Ovary (tissue), 9 donors: ENCODE data around the gene PTPRCAP. TPM values are rescaled to one million over a fixed set of nuclear protein-coding genes. Genes with fewer than 3 reads are reported as not detected.
"Not testable (repeated sequence)": the region's sequence is repeated elsewhere in the genome, so short reads cannot be mapped to it uniquely, and the experiment has no call there.

Source experiments
- DNase-seq, 5 donors: peaks; one replicate each; pipeline ENCODE4 v3.0.0-alpha.2; 2019 to 2020
- H3K27ac ChIP-seq, 2 donors: fragments of 200-600 bp; one replicate each; pipeline versions ENCODE4 v1.5.1 to v1.8.0; 2019 to 2022
- H3K27me3 ChIP-seq: fragments of 200-600 bp; one replicate; pipeline ENCODE4 v1.8.0; 2022
- H3K36me3 ChIP-seq: fragments of 200-600 bp; sonication (generic); one replicate; pipeline ENCODE4 v1.5.1; 2019
- H3K4me1 ChIP-seq: one replicate; pipeline ENCODE4 v1.8.1; 2013; ENCODE audit warnings: mild to moderate bottlenecking, moderate library complexity; ENCODE audit not compliant: insufficient read depth
- H3K4me3 ChIP-seq: fragments of 200-600 bp; sonication (generic); one replicate; pipeline ENCODE4 v1.5.1; 2017
- H3K9me3 ChIP-seq, 2 donors: fragments of 200-600 bp in 1 of 2; sonication (generic) in 1 of 2; one replicate each; pipeline versions ENCODE4 v1.5.1 to v1.8.1; 2013 to 2019; ENCODE audit warnings: mild to moderate bottlenecking in 1 of 2, moderate library complexity in 1 of 2
- CTCF ChIP-seq, 3 donors: fragments of 450-650 bp in 2 of 3; fragments of 200-600 bp in 1 of 3; IDR thresholded peaks; one replicate each; pipeline versions ENCODE4 v1.5.1 to v1.8.0; 2016 to 2022; ENCODE audit warnings: antibody characterized with exemption in 3 of 3, mild to moderate bottlenecking in 1 of 3
- EP300 ChIP-seq: sonication (generic); formaldehyde crosslinking; IDR thresholded peaks from one replicate; pipeline ENCODE4 v1.6.1; 2017; ENCODE audit warnings: antibody characterized with exemption
- POLR2A ChIP-seq: fragments of 450-650 bp; IDR thresholded peaks from one replicate; pipeline ENCODE4 v1.6.1; 2017; ENCODE audit warnings: antibody characterized with exemption, mild to moderate bottlenecking, moderate library complexity
- WGBS, 3 donors: extraction: QIAGEN DNeasy Blood & Tissue Kit in 1 of 3; methylation state at CpG; one replicate each; pipeline versions ENCODE4 v1.1.5 to v1.1.7; 2013 to 2017; 5-methylcytosine and 5-hydroxymethylcytosine counted together
- intact Hi-C, 4 donors: fragments of 100-400 bp; cut with DNase I; formaldehyde crosslinking; loops; one replicate each; pipeline versions ENCODE4 v1.11.0 to v1.15.1; 2022 to 2023
- polyA plus RNA-seq, 2 donors: library from polyadenylated mRNA; stranded (reverse); fragments of 200-250 nt in 1 of 2; fragments of 350-450 nt in 1 of 2; fragmentation: Illumina TruSeq in 1 of 2; extraction: RNeasy Lipid Tissue Mini Kit (QIAGEN cat#74804) in 1 of 2; gene quantifications; one replicate each; pipeline ENCODE4 v1.2.3, GENCODE V29; 2013 to 2014
- total RNA-seq, 7 donors: library from RNA; depleted of rRNA in 2 of 7; stranded (reverse); fragments of >200 nt in 2 of 7; fragmentation: NEBNext Ultra II Directional in 3 of 7; extraction: Animal tissue kit (Norgen Biotek cat#: 25700) in 3 of 7; gene quantifications; one replicate each; pipeline versions ENCODE4 v1.1.0 to v1.2.4, GENCODE V29; 2016 to 2023
- donor health status: DM: no; HTN: no; CAD: no; lungs with moderate emphysema.
- donor health status: DM: no; HTN: no; CAD: no.
- donor health status: Bipolar disorder and iron deficiency.
- donor health status: DM: yes; HTN: yes; CAD: no.
- donor health status: DM: no; HTN: no; CAD: no.
- donor health status: DM: yes; HTN: yes; CAD: no.

The PTPRCAP gene
- total and polyA plus RNA-seq, 9 donors, result 2.4 to 10.7 (median 4.2) TPM; not detected in 1

GRCh38 chr11:67429038-67429668 lies 8.3 kb downstream of the PTPRCAP start:
- no peaks in the 10 kb centered on the region for H3K27me3 ChIP-seq
- no peak overlapping the region for H3K27ac ChIP-seq
- peak overlapping the region; percentile 89 for H3K4me3 ChIP-seq
- 40 to 53% (median 42%) methylated on average over 12 of the region's 12 CpGs for WGBS, 3 donors
- intact Hi-C loops, result loop anchor here in 1 of 4 donors (5.0 kb wide), 1 partner anchor 153 kb away; the partner anchor contains the start of gene GSTP1
- no peaks in the 10 kb centered on the region for H3K36me3 ChIP-seq
- no peak for TF ChIP-seq POLR2A
- TF ChIP-seq EP300, result no peak
- TF ChIP-seq CTCF (IDR thresholded peaks at IDR 0.05), result no peak
- no peaks in the 10 kb centered on the region for H3K9me3 ChIP-seq
- DNase-seq, result peak in 2 of 5 donors; percentile 47 to 49
- peaks cover 5% of the 10 kb centered on the region for H3K4me1 ChIP-seq

- peak; percentile 89 for TF ChIP-seq POLR2A
- TF ChIP-seq CTCF (IDR thresholded peaks at IDR 0.05), result no peak
- no peak for TF ChIP-seq EP300
- peaks cover 5% of the 10 kb centered on the region for H3K4me1 ChIP-seq
- no peaks in the 10 kb centered on the region for H3K27me3 ChIP-seq
- peak; percentile 98 to 100 (median 99) for DNase-seq
- H3K27ac ChIP-seq, result peak within 1 kb of the TSS; percentile 60 to 80
- no peaks in the 10 kb centered on the region for H3K9me3 ChIP-seq
- intact Hi-C loops, result loop anchor here in 1 of 4 donors (5.0 kb wide), 1 partner anchor 154 kb away; the partner anchor contains the start of gene GSTP1
- WGBS, 3 donors, result 0 to 1% (median 1%) methylated on average over 67 to 68 of the region's 68 CpGs
- peak within 1 kb of the TSS; percentile 89 for H3K4me3 ChIP-seq
- H3K36me3 ChIP-seq, result no peaks in the 10 kb centered on the region
Measured at GRCh38 chr11:67428052-67429001, 9.2 kb downstream of the PTPRCAP start, which contains the start of gene RPS6KB2. RPS6KB2 (plus strand) TSS chr11:67428494; CDS start chr11:67428546, 52 bp downstream.

- intact Hi-C loops, result loop anchor here in 1 of 4 donors (5.0 kb wide), 1 partner anchor 155 kb away; the partner anchor contains the start of gene GSTP1
- not testable (repeated sequence) for H3K36me3 ChIP-seq, H3K9me3 ChIP-seq, H3K4me1 ChIP-seq, H3K27me3 ChIP-seq
- DNase-seq, result peak in 2 of 5 donors; percentile 45 to 47
- Histone ChIP-seq H3K27ac (peak overlapping the region in 1 of 2 donors; percentile 60), H3K4me3 (peak overlapping the region; percentile 89)
- WGBS, 3 donors, result 58 to 67% (median 60%) methylated on average over 19 of the region's 19 CpGs
Measured at GRCh38 chr11:67427364-67427859, 10.1 kb downstream of the PTPRCAP start.

GRCh38 chr11:67423891-67424613 lies 13.4 kb downstream of the PTPRCAP start:
- H3K9me3 ChIP-seq, result no peaks in the 10 kb centered on the region
- 83 to 85% (median 83%) methylated on average over 34 of the region's 34 CpGs for WGBS, 3 donors
- peaks cover 10% of the 10 kb centered on the region for H3K4me1 ChIP-seq
- TF ChIP-seq EP300 (no peak), POLR2A (no peak), CTCF (IDR thresholded peaks at IDR 0.05) (no peak)
- no peaks in the 10 kb centered on the region for H3K27me3 ChIP-seq
- no peaks in the 10 kb centered on the region for H3K36me3 ChIP-seq
- DNase-seq, result peak in 1 of 5 donors; percentile 38
- no peak overlapping the region for H3K4me3 ChIP-seq
- no peak overlapping the region for H3K27ac ChIP-seq
- intact Hi-C loops, result no loop called here
